Hematopoietic multipotent progenitor cell treated with erythropoietin and hydrocortisone succinate and interleukin-3 and kit ligand, for 8 days (in vitro differentiated cells): ENCODE data around the gene SFXN3.
A peak's percentile ranks its signal among the peaks of the same experiment; 100 is the strongest.

Experiments
- DNase-seq: peaks from one replicate; pipeline ENCODE4 v3.0.0-alpha.2; 2015

The SFXN3 gene

DNA sequence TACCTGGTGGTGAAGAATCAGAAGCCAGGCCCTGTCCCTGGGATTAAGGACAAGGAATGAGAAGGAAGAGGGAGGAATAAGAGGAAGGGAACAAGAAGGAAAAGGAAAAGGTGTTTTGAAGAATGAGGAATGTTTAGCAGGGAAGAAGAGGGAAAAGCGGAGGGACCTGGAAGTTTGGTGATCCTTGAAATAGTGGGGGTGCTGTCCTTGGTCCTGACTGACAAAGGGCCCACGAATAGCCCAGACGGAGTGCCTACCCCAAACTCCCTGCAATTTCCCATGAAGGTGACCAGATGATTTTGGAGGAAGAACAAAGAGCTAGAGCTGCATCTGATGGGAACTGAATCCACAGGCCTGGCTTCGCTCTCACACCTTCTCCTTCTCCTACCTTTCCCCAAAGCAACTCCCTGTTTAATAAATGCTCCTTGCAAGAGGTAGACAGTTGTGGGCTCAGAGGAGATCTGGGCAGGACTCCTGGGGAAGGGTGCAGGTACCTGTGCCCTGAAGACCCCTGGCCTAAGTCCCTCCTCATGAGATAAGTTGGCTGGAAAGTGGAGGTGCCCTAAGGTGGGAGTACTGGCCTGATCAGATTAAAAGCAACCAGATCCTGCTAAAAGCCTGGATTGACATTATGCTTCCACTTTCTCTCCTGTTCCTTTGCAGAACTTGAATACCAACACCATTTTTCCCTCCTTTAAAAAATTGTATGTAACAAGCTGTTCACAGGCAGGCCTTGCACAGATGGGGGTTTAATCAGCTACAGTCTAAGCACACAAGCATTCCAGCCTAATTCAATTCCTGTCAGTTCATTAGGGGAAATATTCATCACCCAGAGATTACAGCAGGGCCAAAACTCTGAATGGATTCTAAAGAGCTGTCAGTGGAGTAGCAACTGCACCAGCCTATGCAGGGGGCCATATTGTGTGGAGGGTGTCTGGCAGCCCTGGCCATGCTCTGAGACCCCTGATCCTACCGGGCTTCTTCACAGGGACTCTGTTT, 50.2 kb downstream of the SFXN3 start:
- peak; percentile 14 for DNase-seq

DNA sequence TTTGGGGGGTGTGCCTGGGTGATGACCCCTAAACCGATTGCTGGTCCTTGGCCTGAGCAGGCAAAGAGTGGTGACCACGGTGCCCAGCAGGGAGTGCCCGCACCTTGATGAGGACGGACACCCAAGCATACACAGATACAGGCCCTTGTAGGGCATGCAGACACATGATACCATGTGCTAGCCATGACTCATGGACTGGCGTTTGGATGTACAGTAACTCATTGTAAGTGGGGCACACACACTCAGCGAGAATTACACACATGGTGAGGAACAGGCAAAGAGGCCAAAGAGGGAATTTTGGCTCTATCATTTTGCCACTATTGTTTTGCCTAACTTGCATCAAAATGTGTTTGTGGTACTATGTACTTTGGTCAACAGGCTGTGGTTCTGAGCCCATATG, 54.8 kb downstream of the SFXN3 start:
- no peak for DNase-seq

- DNase-seq, result no peak
These were observed 56.3 kb downstream of the SFXN3 start for GRCh38 chr10:101087376-101087775.

GRCh38 chr10:101087965-101088364, 56.9 kb downstream of the SFXN3 start:
- no peak for DNase-seq

- DNase-seq, result no peak
These were observed 58.7 kb downstream of the SFXN3 start for GRCh38 chr10:101089520-101090299.

GRCh38 chr10:101090597-101090996, 59.6 kb downstream of the SFXN3 start:
- DNase-seq, result no peak
